ENCODE data around the gene ASCC1. TPM values are rescaled to one million over a fixed set of nuclear protein-coding genes. Genes with fewer than 3 reads are reported as not detected.

ASCC1 gene
- total and polyA plus RNA-seq, 9 donors, result 16.2 to 33.0 (median 24.9) TPM

DNA sequence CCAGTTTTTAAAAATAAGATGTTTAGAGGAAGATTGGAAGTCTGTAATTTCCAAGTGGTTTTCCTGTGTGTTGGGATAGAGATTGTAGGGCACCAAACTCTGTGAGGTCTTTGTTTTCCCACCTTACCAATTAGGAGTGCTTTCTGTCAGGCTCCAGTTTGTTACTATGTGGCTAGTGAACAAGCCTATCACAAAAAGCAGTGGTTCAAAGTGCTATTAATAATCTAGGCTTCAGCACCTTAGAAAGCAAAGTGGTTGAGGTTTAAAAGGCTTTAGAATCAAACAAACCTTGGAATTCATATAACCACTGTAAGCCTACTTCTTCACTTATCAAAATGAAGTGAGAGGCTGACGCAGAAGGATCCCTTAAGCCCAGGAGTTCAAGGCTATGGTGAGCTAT is 11.4 kb downstream of the ASCC1 start:
- H3K9me3 ChIP-seq (replicated peaks; ENCODE audit: control insufficient read depth, low read depth, low read length), result no peaks in the 10 kb centered on the region
- no CpG with 5 or more reads among the region's 1 CpG for WGBS (ENCODE audit: insufficient coverage)
- peaks cover 42% of the 10 kb centered on the region for H3K36me3 ChIP-seq (ENCODE audit: control insufficient read depth, insufficient read depth, low read length)
- H3K27me3 ChIP-seq (ENCODE audit: control insufficient read depth, insufficient read depth, low read length), result no peaks in the 10 kb centered on the region
- DNase-seq, result no peak
- no peak overlapping the region for H3K4me3 ChIP-seq (ENCODE audit: low read length)
- no peak overlapping the region for H3K27ac ChIP-seq (ENCODE audit: low read length)
- H3K4me1 ChIP-seq (ENCODE audit: control insufficient read depth, insufficient read depth, low read length), result no peaks in the 10 kb centered on the region

DNA sequence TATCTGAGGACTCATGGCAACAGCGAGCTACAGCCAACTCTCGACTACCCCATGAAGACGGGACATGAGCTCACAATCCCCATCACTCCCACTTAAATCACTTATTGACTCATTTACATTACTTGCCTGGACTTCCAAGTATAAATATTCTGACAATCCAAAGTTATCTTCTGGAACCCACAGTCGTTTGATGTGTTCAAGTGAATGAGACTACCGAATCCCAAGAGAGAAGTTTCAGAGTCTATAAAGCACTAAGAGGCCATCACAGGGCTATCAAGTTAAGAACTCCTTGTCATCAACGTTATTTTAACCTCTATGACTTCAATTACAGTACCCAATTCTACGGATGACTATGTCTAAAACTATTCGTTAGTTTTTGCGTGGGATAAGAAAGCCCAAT is 11.8 kb downstream of the ASCC1 start:
- H3K27ac ChIP-seq (ENCODE audit: low read length), result no peak overlapping the region
- H3K36me3 ChIP-seq (ENCODE audit: control insufficient read depth, insufficient read depth, low read length), result peaks cover 41% of the 10 kb centered on the region
- no peaks in the 10 kb centered on the region for H3K27me3 ChIP-seq (ENCODE audit: control insufficient read depth, insufficient read depth, low read length)
- 100% methylated on average over 3 of the region's 9 CpGs for WGBS (ENCODE audit: insufficient coverage)
- DNase-seq, result no peak
- no peaks in the 10 kb centered on the region for H3K4me1 ChIP-seq (ENCODE audit: control insufficient read depth, insufficient read depth, low read length)
- no peaks in the 10 kb centered on the region for H3K9me3 ChIP-seq (replicated peaks; ENCODE audit: control insufficient read depth, low read depth, low read length)
- H3K4me3 ChIP-seq (ENCODE audit: low read length), result no peak overlapping the region

GRCh38 chr10:72201293-72201692 is 14.8 kb downstream of the ASCC1 start:
- H3K27me3 ChIP-seq (ENCODE audit: control insufficient read depth, insufficient read depth, low read length), result no peaks in the 10 kb centered on the region
- no peaks in the 10 kb centered on the region for H3K4me1 ChIP-seq (ENCODE audit: control insufficient read depth, insufficient read depth, low read length)
- no peaks in the 10 kb centered on the region for H3K9me3 ChIP-seq (replicated peaks; ENCODE audit: control insufficient read depth, low read depth, low read length)
- H3K36me3 ChIP-seq (ENCODE audit: control insufficient read depth, insufficient read depth, low read length), result peaks cover 22% of the 10 kb centered on the region
- WGBS (ENCODE audit: insufficient coverage), result 95% methylated on average over 3 of the region's 5 CpGs
- DNase-seq, result no peak
- H3K4me3 ChIP-seq (ENCODE audit: low read length), result no peak overlapping the region
- H3K27ac ChIP-seq (ENCODE audit: low read length), result no peak overlapping the region

DNA sequence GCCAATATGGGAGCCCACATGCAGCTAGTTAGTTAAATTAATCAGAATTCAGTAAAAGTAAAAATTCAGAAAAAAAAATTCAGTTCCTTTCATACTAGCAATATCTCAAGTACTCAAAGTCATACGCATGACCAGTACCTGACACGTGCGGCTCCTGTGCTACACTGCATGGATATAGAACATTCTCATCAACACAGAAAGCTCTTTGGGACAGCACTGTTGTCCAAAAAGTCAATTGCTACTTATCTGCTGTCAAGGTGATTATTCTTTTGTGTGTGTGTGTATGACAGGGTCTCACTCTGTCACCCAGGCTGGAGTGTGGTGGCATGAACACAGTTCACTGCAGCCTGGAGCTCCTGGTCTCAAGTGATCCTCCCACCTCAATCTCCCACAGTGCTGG is 15.2 kb downstream of the ASCC1 start:
- Histone ChIP-seq H3K36me3 (ENCODE audit: control insufficient read depth, insufficient read depth, low read length) (peaks cover 25% of the 10 kb centered on the region), H3K27me3 (ENCODE audit: control insufficient read depth, insufficient read depth, low read length) (no peaks in the 10 kb centered on the region), H3K9me3 (replicated peaks; ENCODE audit: control insufficient read depth, low read depth, low read length) (no peaks in the 10 kb centered on the region), H3K4me1 (ENCODE audit: control insufficient read depth, insufficient read depth, low read length) (no peaks in the 10 kb centered on the region), H3K27ac (ENCODE audit: low read length) (no peak overlapping the region), H3K4me3 (ENCODE audit: low read length) (no peak overlapping the region)
- no CpG with 5 or more reads among the region's 3 CpGs for WGBS (ENCODE audit: insufficient coverage)
- DNase-seq, result no peak

GRCh38 chr10:72194949-72195348 is 21.1 kb downstream of the ASCC1 start:
- H3K9me3 ChIP-seq (replicated peaks; ENCODE audit: control insufficient read depth, low read depth, low read length), result no peaks in the 10 kb centered on the region
- no peak overlapping the region for H3K27ac ChIP-seq (ENCODE audit: low read length)
- no peaks in the 10 kb centered on the region for H3K4me1 ChIP-seq (ENCODE audit: control insufficient read depth, insufficient read depth, low read length)
- H3K27me3 ChIP-seq (ENCODE audit: control insufficient read depth, insufficient read depth, low read length), result no peaks in the 10 kb centered on the region
- no peak overlapping the region for H3K4me3 ChIP-seq (ENCODE audit: low read length)
- peaks cover 27% of the 10 kb centered on the region for H3K36me3 ChIP-seq (ENCODE audit: control insufficient read depth, insufficient read depth, low read length)
- no CpG with 5 or more reads among the region's 2 CpGs for WGBS (ENCODE audit: insufficient coverage)
- DNase-seq, result no peak

GRCh38 chr10:72186982-72187330 is 29.1 kb downstream of the ASCC1 start:
- Histone ChIP-seq H3K27ac (ENCODE audit: low read length) (peak overlapping the region; percentile 76), H3K4me3 (ENCODE audit: low read length) (no peak overlapping the region), H3K27me3 (ENCODE audit: control insufficient read depth, insufficient read depth, low read length) (no peaks in the 10 kb centered on the region), H3K9me3 (replicated peaks; ENCODE audit: control insufficient read depth, low read depth, low read length) (peaks cover 3% of the 10 kb centered on the region), H3K4me1 (ENCODE audit: control insufficient read depth, insufficient read depth, low read length) (no peaks in the 10 kb centered on the region), H3K36me3 (ENCODE audit: control insufficient read depth, insufficient read depth, low read length) (peaks cover 10% of the 10 kb centered on the region)
- WGBS (ENCODE audit: insufficient coverage), result 100% methylated on average over 1 of the region's 3 CpGs
- no peak for DNase-seq

DNA sequence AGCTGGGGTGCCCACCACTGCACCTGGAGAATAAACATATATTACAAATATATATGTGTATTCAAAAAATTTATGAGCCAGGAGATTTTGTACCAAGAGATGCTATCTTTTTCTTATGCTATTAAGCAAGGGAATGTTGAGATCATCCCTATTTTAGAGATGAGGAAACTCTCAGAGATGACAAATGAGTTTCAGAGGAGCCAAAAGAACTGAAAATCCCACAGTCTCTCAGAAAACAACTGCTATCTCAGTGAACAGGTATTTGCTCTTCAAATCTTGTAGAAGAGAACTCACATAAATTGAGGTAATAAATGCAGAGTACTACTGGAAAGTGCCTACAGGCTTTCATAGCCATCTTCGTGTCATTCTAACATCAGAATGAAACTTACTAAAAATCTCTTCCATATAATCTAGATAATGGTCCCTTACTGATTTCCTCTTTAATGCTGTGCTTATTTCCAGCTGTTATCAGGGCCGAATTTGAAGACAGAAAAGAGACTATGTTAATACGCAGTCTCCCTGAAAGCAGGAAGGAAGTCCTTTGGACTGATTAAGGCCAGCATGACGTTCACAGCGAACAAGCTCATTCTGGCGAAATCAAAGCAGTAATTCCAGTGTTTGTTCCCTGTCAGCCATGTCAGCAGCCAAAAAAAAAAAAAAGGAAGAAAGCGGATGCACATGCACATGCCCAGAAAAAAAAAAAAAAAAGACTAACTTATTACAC is 29.7 kb downstream of the ASCC1 start:
- WGBS (ENCODE audit: insufficient coverage), result 36% methylated on average over 5 of the region's 7 CpGs
- Histone ChIP-seq H3K4me3 (ENCODE audit: low read length) (no peak overlapping the region), H3K27ac (ENCODE audit: low read length) (peak overlapping the region; percentile 78), H3K9me3 (replicated peaks; ENCODE audit: control insufficient read depth, low read depth, low read length) (peaks cover 3% of the 10 kb centered on the region), H3K27me3 (ENCODE audit: control insufficient read depth, insufficient read depth, low read length) (no peaks in the 10 kb centered on the region), H3K4me1 (ENCODE audit: control insufficient read depth, insufficient read depth, low read length) (no peaks in the 10 kb centered on the region), H3K36me3 (ENCODE audit: control insufficient read depth, insufficient read depth, low read length) (peaks cover 13% of the 10 kb centered on the region)
- peak; percentile 86 for DNase-seq

GRCh38 chr10:72184156-72184555 is 31.9 kb downstream of the ASCC1 start:
- WGBS (ENCODE audit: insufficient coverage), result no CpG with 5 or more reads among the region's 2 CpGs
- no peak overlapping the region for H3K4me3 ChIP-seq (ENCODE audit: low read length)
- peaks cover 3% of the 10 kb centered on the region for H3K9me3 ChIP-seq (replicated peaks; ENCODE audit: control insufficient read depth, low read depth, low read length)
- H3K4me1 ChIP-seq (ENCODE audit: control insufficient read depth, insufficient read depth, low read length), result no peaks in the 10 kb centered on the region
- no peak overlapping the region for H3K27ac ChIP-seq (ENCODE audit: low read length)
- H3K27me3 ChIP-seq (ENCODE audit: control insufficient read depth, insufficient read depth, low read length), result no peaks in the 10 kb centered on the region
- no peak for DNase-seq
- peaks cover 11% of the 10 kb centered on the region for H3K36me3 ChIP-seq (ENCODE audit: control insufficient read depth, insufficient read depth, low read length)

- no peak for DNase-seq
- H3K36me3 ChIP-seq (ENCODE audit: control insufficient read depth, insufficient read depth, low read length), result peaks cover 21% of the 10 kb centered on the region
- WGBS (ENCODE audit: insufficient coverage), result no CpG with 5 or more reads among the region's 2 CpGs
- no peaks in the 10 kb centered on the region for H3K27me3 ChIP-seq (ENCODE audit: control insufficient read depth, insufficient read depth, low read length)
- H3K27ac ChIP-seq (ENCODE audit: low read length), result no peak overlapping the region
- no peak overlapping the region for H3K4me3 ChIP-seq (ENCODE audit: low read length)
- no peaks in the 10 kb centered on the region for H3K9me3 ChIP-seq (replicated peaks; ENCODE audit: control insufficient read depth, low read depth, low read length)
- H3K4me1 ChIP-seq (ENCODE audit: control insufficient read depth, insufficient read depth, low read length), result no peaks in the 10 kb centered on the region
These were observed 38.6 kb downstream of the ASCC1 start for GRCh38 chr10:72177454-72177853.

GRCh38 chr10:72176701-72177100 is 39.4 kb downstream of the ASCC1 start:
- H3K4me1 ChIP-seq (ENCODE audit: control insufficient read depth, insufficient read depth, low read length), result no peaks in the 10 kb centered on the region
- H3K9me3 ChIP-seq (replicated peaks; ENCODE audit: control insufficient read depth, low read depth, low read length), result no peaks in the 10 kb centered on the region
- WGBS (ENCODE audit: insufficient coverage), result 100% methylated on average over 1 of the region's 2 CpGs
- H3K36me3 ChIP-seq (ENCODE audit: control insufficient read depth, insufficient read depth, low read length), result peaks cover 14% of the 10 kb centered on the region
- H3K27me3 ChIP-seq (ENCODE audit: control insufficient read depth, insufficient read depth, low read length), result no peaks in the 10 kb centered on the region
- no peak overlapping the region for H3K4me3 ChIP-seq (ENCODE audit: low read length)
- DNase-seq, result no peak
- H3K27ac ChIP-seq (ENCODE audit: low read length), result no peak overlapping the region

DNA sequence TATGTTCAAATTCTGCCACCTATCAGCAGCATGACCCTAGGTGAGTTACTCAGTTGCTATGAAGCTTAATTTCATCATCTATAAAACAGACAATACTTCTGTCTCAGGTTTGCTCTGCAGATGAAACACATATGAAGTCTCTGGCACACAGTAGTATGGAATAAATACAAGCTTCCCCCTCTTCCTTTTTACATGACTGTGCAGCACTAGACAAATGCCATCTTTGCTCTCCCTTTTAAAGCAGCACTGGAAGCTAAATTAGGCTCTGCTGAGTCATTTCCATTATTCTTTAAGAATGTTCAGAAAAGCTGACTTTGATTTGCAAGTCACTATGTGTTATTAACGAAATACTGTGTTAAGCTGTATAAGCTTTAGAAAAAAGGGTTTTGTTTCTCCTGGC is 40.9 kb downstream of the ASCC1 start:
- Histone ChIP-seq H3K4me1 (ENCODE audit: control insufficient read depth, insufficient read depth, low read length) (no peaks in the 10 kb centered on the region), H3K36me3 (ENCODE audit: control insufficient read depth, insufficient read depth, low read length) (peaks cover 13% of the 10 kb centered on the region), H3K27me3 (ENCODE audit: control insufficient read depth, insufficient read depth, low read length) (no peaks in the 10 kb centered on the region), H3K4me3 (ENCODE audit: low read length) (no peak overlapping the region), H3K27ac (ENCODE audit: low read length) (no peak overlapping the region), H3K9me3 (replicated peaks; ENCODE audit: control insufficient read depth, low read depth, low read length) (no peaks in the 10 kb centered on the region)
- peak; percentile 53 for DNase-seq
- no CpG with 5 or more reads among the region's 1 CpG for WGBS (ENCODE audit: insufficient coverage)
